CD4-positive, alpha-beta T cell treated with Interleukin-21 for 1 hour (primary cell): ENCODE data around the gene ZNF512.

Experiments
- DNase-seq: peaks from one replicate; pipeline ENCODE4 v3.0.0-alpha.2; 2020

ZNF512 gene

DNA sequence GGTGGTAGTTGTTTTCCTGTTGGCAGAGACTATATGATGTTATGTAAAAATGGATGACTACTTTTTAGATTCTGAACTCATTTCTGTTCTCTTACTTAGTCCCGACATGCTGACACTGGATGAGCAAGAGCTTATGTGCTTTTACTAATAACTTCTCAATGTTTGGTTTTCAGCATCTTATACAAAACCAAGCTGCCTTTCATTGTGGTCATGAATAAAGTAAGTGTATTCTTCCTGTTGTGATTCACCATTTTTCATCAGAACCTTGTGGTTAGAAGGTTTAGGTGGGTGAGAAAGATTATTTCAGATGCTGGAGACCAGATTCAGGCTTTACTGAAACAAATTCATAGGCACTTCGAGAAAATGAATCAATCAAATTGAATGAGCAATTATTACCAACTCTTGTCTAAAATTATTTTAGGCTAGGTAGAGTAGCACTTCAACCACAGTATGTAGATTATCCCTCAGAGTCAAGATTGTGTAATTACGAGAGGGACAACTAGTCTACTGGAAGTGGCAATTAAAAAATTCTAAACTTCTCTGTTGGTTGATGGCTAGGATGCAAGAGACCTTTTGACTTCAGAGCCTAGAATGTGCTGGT is 55.3 kb downstream of the ZNF512 start:
- DNase-seq = peak; percentile 9

DNA sequence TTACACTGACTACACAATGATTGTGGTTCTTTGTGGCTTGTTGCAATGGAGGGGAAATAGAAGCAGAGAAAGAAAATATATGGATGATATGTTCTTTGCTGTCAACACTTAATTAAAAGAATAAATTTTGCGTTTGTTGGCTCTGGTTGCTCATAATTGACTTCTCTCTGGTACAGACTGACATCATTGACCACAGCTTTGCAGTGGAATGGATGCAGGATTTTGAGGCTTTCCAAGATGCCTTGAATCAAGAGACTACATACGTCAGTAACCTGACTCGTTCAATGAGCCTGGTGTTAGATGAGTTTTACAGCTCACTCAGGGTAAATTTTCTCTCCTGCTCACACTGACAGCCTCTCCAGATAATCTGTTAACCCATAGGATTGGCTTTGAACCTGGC is 55.9 kb downstream of the ZNF512 start:
- DNase-seq = no peak

DNA sequence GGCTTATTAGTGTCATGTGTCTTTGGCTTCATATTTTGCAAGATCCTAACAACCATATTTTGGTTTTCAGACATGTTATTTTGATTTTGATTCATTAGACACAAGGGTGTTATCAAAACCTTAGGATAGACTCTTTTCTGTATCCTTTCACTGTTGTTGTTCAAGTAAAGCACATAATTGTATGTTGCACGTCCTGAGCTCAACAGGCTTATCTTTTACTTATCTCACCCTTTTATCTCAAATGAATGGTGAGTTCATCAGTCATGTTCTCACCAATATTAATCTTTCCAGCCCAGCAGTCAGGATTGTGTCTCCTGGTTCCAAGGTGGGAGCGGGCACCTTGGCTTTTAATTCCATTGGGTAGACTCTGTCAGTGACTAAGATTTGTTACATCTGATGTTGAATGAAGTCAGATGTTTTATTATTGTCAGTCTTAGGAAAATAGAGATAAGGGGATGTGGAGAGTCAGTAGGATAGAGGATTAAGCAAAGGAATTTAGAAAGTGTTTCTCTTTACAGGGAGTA is 57.9 kb downstream of the ZNF512 start:
- DNase-seq = no peak

DNA sequence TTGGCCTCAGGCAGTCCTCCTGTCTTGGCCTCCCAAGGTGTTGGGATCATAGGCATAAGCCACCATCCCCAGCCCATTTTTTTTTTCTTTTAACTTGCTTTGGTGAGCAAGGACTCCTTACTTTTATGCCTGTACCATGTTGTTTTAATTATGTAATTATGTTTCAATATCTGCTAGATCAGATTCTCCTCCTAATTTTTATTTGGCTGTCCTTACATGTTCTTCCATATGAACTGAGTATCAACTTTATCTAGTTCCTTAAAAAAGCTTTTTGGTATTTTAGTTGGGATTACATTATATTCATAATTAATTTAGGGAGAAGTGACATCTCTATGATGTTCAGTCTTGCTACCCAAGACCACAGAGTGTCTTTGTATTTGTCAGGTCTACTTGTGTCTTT is 62.4 kb downstream of the ZNF512 start:
- DNase-seq = no peak

DNA sequence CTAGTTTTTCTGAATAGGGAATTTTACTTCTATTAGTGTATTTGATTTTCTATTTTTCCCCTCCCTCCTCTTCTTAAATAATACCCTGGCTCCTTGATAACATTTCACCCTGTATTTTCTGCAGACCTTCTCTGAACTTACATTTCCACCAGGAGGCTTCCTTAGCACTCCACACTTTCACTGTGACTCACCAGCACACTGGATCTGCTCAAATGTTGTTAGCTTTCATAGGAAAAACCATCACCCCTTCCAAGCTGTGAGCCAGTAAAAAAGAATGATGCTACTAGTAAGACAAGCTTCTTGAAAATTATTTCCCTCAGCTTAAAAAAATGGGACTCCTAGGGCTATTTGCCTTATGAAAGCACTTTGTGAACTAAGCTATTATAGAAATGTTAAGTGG is 64.4 kb downstream of the ZNF512 start:
- no peak for DNase-seq

DNA sequence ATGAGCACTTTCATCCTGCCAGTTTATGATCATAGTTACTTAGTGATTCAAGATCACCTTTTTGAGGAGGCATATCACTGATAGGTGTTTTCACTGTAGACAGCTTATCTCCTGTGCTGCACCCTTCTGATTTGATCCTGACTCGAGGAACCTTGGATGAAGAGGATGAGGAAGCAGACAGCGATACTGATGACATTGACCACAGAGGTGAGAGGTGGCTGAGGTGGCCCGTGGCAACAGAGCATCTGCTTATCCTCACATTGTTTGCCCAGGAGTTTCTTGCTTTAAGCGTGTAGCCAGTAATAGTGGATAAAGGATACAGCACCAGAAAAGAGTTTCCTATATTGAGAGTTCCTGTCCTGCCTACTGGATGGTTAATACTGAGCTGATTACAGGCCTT is 64.9 kb downstream of the ZNF512 start:
- DNase-seq = no peak

DNA sequence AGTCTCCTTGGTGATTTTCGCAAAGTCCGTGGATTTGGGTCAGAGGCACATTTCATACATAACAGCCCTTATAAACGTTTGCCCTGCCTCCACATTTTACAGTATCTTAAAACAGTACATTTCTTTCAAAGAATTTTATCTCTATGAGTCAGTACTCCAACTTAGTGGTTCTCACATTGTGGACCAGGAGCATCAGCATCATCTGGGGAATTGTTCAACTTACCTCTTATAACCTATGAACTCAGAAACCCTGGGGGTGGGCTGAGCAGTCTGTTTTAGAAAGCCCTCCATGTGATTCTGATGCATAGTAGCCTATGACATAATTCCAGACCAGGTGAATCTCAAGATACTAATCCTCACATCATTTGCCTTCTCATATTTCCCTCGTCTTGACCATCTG is 68.2 kb downstream of the ZNF512 start:
- DNase-seq = no peak

DNA sequence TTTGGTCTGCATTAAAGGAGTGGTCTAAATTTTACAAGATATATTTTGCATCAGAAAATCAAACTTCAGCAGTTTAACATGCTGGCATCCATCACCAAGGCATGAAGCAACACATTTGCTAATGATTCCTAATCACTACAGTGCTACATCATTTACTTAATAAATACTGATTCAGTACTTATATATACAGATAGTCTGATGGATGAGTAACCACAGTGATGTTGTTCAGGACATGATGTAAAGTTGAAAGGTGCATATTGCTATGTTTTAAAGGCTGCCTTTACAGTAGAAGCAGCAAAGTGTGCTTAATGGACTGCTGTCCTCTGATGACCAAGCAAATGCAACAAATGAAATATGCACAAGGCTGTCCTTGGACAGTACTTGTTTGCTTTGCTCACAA is 69.5 kb downstream of the ZNF512 start:
- no peak for DNase-seq

DNA sequence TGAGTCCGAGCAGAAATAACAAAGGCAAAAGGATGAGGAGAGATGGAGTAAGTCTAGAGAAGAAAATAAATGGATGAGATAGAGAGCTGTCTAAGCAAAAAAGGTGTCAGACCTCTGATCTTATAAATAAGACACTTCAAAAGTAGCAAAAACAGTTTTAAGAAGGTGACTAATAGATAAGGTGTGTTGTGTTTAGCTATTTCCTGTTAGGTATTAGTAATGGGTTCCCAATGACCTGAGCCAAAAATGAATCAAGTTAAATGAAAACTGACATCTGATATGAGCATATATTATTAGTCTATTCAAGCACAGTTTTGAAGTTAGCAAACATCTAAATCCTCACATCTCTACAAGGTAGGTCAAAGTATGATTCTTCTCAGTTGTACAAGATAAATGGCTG is 69.9 kb downstream of the ZNF512 start:
- no peak for DNase-seq

DNA sequence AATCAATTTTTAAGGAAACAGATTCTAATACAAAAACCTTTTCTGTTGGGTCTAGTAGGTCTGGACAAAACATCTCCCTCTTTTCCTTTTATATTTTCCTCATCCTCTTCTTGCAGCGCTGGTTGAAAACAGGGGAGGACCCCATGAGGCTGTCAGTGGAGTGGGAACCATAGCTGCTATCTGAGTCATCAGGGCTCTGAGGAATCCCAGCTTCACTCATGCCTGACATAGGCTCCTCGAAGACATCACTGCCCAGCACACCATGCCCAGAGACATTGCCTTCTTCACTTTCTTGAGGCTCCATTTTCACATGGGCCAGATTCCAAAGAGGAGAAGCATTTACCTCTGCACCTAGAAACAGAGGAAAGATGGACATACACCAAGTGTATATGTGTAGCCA is 70.6 kb downstream of the ZNF512 start:
- DNase-seq = no peak

DNA sequence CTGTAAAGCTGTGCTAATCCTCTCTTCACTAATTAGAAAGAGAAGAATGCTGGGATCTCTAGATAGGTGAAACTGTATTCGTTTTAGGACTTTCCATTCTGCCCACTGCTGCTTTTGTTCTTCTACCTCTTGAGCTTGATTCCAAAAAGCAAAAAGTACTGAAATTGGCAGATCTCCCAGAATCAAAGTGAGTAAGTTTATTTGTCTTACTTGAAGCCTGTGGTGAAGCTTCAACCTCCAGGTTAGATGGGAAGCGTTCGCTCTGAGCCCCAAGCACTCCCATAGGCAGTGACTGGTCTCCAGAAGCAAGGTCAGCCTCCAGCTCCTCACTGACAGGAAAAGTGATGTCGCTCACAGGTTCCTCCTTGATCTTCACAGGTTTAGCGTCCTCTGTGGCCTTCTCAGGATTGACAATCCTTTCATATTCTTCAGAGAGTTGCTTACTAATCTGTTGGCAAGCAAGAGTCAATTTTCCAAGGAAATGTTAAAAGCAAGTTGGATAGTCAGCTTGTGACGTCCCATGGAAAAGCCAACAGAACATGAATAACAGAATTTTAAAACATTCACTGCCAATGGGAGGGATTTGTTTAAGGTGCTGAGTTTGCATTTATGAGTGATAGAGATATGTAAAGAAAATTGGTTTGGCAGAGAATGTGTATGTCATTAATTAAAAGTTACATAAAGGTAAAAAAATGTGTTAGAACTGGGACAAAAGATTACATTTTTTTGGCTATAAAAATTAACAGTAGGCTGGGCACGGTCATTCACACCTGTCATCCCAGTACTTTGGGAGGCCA is 72.5 kb downstream of the ZNF512 start:
- DNase-seq = no peak

DNA sequence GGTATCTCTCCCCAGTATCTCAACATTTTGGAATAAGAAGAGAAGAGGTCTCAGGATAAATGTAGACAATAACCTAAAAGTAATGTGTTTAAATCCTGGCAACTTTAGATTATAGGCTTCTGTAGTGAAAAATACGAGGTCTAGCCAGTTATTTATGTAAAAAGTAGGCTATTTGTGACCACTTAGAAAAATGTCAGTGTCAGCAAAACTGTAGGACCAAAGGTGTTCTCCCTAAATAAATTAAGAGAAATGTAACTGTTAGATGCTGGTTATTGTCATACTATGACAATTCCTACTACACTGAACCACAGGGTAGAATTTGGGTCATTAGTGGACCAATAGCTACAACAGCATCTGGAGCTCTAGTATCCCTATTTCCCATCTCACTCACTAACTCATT is 78.5 kb downstream of the ZNF512 start:
- DNase-seq = no peak

DNA sequence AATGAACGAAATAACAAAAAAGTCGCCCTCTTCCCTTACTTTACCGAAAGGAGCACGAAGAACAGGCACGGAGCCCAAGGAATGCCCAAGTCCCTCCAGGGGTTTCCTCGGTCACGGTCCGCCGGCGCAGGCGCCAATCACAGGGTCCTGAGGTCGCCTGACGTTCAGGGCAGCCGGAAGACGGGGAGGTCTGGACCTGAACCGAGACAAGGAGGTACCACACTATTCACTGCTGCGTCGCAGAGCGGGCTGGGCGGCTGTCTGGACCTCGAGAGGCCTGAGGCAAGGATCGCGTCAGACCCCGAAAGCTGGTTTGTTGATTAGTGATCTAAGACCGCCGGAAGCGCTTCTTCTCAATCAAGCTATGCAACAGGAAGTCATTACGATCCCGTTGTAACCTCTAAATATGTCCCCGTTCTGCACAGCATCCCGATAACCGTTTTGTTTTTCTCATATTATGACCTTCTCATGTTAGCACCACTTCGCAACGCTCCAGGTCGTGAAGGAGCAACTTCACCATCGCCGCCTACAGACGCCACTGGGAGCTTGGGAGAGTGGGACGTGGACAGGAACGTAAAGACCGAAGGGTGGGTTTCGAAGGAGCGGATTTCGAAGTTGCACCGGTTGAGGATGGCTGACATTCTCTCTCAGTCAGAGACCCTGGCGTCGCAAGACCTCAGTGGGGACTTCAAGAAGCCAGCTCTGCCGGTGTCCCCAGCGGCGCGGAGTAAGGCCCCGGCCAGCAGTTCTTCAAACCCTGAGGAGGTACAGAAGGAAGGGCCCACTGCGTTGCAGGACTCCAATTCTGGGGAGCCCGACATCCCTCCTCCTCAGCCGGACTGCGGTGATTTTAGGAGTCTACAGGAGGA is 80.7 kb downstream of the ZNF512 start, which contains the start of the genes SLC4A1AP and SUPT7L:
Gene SLC4A1AP, plus strand, starts transcription at position 605 of the 869 bp plus-strand sequence. Its CDS starts 26 bp downstream, at position 631.
Gene SUPT7L, minus strand, starts transcription at position 330 of the 869 bp plus-strand sequence. CDS start 1,422 bp downstream, outside the sequence.
- DNase-seq = peak; percentile 83

DNA sequence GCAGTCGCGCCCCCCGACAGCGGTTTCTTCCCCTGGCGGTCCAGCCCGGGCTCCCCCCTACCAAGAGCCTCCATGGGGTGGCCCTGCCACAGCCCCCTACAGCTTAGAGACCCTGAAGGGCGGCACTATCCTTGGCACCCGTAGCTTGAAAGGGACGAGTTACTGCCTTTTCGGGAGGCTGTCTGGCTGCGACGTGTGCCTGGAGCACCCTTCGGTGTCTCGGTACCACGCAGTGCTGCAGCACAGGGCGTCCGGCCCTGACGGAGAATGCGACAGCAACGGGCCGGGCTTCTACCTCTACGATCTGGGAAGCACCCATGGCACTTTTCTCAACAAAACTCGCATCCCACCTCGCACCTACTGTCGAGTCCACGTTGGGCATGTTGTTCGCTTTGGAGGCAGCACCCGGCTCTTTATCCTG is 81.3 kb downstream of the ZNF512 start:
- no peak for DNase-seq

DNA sequence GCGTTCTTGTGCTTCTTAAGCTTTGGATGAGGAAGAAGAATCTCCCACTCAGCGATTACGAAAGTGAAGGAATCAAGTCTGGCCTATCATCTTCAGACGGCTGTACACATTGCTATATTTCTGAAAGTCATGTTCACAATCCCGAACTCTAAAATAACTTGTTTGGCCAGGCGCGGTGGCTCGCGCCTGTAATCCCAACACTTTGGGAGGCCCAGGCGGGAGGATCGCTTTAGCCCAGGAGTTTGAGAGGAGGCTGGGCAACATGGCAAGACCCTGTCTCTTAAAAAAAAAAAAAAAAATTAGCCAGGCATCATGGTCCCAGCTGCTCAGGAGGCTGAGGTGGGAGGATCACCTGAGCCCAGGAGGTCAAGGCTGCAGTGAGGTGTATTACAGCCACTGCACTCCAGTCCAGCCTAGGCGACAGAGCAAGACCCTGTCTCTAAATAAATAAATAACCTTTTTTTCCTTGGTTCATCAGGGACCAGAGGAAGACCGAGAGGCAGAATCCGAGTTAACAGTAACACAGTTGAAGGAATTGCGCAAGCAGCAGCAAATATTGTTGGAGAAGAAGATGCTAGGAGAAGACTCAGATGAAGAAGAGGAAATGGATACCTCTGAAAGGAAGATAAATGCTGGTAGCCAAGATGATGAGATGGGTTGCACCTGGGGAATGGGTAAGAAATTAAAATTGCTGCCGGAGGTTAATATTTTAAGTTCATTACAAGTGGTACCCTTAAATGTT is 82.0 kb downstream of the ZNF512 start:
- no peak for DNase-seq

DNA sequence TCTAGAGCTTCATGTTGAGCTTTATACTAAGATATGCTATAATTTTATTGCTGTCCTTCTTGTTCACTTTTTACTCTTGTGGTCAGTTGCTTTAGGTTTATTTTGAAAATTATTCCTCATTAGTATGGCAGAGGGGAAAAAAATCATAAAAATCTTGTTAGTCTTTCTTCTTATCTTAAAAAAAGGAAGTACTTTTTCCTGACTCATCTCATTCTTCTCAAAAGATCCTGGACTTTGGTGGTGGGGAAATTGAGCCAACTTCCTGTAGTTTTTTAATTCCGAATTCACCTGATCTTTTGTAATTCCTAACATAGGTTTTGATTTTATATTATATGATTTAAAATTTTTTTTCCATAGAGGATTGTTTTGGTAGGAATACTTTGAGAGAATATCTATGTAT is 84.6 kb downstream of the ZNF512 start:
- DNase-seq = no peak

DNA sequence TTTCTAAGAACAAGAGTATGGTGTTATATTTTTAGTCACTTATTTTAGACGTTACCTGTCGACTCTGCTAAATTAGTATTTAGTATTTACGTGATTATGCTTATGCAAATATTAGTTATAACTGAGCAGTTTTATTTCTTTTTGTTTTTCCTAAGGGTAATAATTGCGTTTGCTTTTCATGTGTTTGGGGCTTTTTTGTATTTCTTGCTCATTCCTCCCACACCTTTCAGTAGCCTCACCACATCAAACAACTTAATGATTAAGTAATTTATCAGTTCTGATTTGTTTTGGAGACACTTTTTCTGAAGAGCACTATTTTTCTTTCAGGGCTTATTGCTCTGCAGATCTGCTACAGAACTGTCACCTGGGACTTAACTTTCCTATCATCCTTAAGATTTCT is 88.4 kb downstream of the ZNF512 start:
- DNase-seq = no peak
